TTC549 (cell line): ENCODE results near the gene CLDN4.

Source experiments
- FAIRE-seq: peaks from 2 replicates; lab custom pipeline; 2012; peaks lifted over from hg19 to GRCh38; lab: Jason Lieb, UNC

CLDN4 gene

GRCh38 chr7:73876361-73876760 lies 45.6 kb downstream of the CLDN4 start:
- FAIRE-seq, result no peak

GRCh38 chr7:73876973-73877372 lies 46.2 kb downstream of the CLDN4 start:
- FAIRE-seq, result no peak

GRCh38 chr7:73879977-73880681 lies 49.3 kb downstream of the CLDN4 start:
- FAIRE-seq, result no peak

DNA sequence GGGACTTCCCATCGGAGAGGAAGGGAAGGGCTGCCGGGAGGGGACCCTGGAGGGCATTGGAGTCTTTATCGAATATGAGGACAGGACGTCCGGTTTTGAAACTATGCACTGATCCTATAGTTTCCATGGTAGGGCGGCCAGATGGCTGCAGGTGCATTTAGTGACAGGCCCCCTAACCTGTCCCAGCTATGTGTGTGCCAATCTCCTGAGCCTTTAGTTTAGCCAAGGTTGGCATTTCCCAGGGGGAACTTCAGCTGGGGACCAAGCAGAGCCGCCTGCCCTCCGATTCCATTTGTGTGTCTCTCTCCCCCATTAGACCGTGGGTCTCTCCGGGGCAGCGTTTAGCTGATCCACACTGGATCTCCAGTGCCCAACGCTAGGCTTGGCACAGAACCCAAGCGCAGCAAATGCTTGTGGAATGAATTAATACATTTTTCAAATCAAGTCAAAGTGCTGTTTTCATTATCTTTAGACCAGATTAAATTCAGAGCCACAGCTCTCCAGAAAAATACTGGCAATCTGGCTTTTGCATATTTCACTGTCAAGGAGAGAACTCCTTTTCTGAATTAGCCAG lies 50.0 kb downstream of the CLDN4 start:
- no peak for FAIRE-seq

GRCh38 chr7:73881352-73882046 lies 50.7 kb downstream of the CLDN4 start:
- no peak for FAIRE-seq

DNA sequence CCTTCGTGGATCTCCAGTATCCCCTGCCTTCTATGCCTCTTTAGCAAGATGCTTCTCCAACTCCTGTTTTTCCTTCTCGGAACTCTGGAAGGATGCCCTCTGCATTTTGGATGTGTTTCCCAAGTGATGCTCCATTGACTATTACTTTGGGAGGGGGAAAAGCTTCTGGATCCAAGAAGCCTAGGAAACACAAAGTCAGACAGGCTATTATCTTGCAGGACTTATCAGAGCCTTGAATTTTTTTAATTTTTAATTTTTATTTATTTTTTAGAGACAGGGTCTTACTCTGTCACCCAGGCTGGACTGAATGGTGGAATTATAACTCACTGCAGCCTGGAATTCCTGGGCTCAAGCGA lies 51.2 kb downstream of the CLDN4 start:
- FAIRE-seq, result no peak
